ENCODE data around the gene EDEM2. TPM values are rescaled to one million over a fixed set of nuclear protein-coding genes. Genes with fewer than 3 reads are reported as not detected.
A peak's percentile ranks its signal among the peaks of the same experiment; 100 is the strongest.

EDEM2 gene
- total and polyA plus RNA-seq, 2 of the 13 experiments (the other 11 are each of a cell fraction or from before 2014, with no cell fraction given), result 33.1 to 46.9 TPM

DNA sequence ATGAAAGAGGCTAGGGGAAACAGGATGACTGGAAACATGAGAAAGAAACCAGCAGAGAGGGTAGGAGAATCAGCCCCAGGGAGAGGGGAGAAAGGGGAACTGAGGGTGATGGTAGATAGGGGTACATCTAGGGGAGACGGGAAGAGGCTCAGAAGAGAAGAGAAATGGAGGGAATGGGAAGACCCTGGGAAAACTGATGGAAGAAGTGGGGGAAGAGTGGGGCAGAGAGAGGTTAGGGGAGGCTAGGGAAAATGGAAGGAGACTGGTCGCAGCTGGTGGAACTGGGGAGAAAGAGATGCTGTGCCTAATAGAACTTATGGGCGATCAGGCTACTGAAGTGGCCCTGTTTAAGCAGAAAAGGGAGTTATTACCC is 25.3 kb upstream of the EDEM2 start:
- CTCF ChIA-PET (ENCODE audit: low intra/inter-chr PET ratio, low total read pairs), result no interaction called here
- DNase-seq (ENCODE audit: low spot score) (no peak), FAIRE-seq (no peak), ATAC-seq (no peak)
- Histone ChIP-seq H3K4me3 (replicated peaks in 1 of 3; ENCODE audit: insufficient read depth in 1 of 3, low read depth in 2 of 3, low read length in 3 of 3) (peak overlapping the region in 1 of 3 experiments; percentile 60; a peak in 1 of 6 replicates), H3K9me3 (ENCODE audit: low read length) (no peaks in the 10 kb centered on the region), H3K9ac (ENCODE audit: insufficient read depth, low read depth, low read length) (no peak overlapping the region; the same call in 1 of the 2 replicates), H4K20me1 (ENCODE audit: insufficient read depth, low read length) (no peaks in the 10 kb centered on the region), H3K79me2 (ENCODE audit: insufficient read depth, low read length) (no peaks in the 10 kb centered on the region), H3K4me2 (ENCODE audit: low read depth, low read length) (peak overlapping the region; percentile 69), H3K36me3 (replicated peaks in 1 of 2; ENCODE audit: control insufficient read depth in 1 of 2, insufficient read depth in 2 of 2, low read length in 2 of 2) (no peaks in the 10 kb centered on the region), H3K27ac (ENCODE audit: extremely low read length, insufficient read depth, low read length) (no peak overlapping the region), H2AFZ (ENCODE audit: low read length) (peak overlapping the region; percentile 72), H3K4me1 (ENCODE audit: insufficient read depth, low read length) (peaks cover 38% of the 10 kb centered on the region), H3K27me3 (ENCODE audit: control insufficient read depth in 1 of 2, insufficient read depth in 2 of 2, low read length in 2 of 2) (no peaks in the 10 kb centered on the region; a peak in 1 of 5 replicates)
- 81% methylated on average over 3 of the region's 3 CpGs for WGBS (ENCODE audit: low lambda C conversion rate)
- TF ChIP-seq, protein P1, sequence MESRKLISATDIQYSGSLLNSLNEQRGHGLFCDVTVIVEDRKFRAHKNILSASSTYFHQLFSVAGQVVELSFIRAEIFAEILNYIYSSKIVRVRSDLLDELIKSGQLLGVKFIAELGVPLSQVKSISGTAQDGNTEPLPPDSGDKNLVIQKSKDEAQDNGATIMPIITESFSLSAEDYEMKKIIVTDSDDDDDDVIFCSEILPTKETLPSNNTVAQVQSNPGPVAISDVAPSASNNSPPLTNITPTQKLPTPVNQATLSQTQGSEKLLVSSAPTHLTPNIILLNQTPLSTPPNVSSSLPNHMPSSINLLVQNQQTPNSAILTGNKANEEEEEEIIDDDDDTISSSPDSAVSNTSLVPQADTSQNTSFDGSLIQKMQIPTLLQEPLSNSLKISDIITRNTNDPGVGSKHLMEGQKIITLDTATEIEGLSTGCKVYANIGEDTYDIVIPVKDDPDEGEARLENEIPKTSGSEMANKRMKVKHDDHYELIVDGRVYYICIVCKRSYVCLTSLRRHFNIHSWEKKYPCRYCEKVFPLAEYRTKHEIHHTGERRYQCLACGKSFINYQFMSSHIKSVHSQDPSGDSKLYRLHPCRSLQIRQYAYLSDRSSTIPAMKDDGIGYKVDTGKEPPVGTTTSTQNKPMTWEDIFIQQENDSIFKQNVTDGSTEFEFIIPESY (CRISPR knock-in tag; IDR thresholded peaks at IDR 0.05), result no peak
- TF ChIP-seq HNRNPK (IDR thresholded peaks at IDR 0.05; ENCODE audit: low read depth, low read length, poor library complexity, severe bottlenecking), result peak; percentile 80
- POLR2A ChIA-PET, result no interaction called here
- intact Hi-C loops (cut with micrococcal nuclease; ENCODE audit: unreplicated experiment), result no loop called here
- in situ Hi-C loops (cut with HindIII; ENCODE audit: extremely low pct_ligation_motif_present, low pct_unique_long_range_greater_than_20kb), result no loop called here
- no TSS peak for BruUV-seq (replicated peaks)

DNA sequence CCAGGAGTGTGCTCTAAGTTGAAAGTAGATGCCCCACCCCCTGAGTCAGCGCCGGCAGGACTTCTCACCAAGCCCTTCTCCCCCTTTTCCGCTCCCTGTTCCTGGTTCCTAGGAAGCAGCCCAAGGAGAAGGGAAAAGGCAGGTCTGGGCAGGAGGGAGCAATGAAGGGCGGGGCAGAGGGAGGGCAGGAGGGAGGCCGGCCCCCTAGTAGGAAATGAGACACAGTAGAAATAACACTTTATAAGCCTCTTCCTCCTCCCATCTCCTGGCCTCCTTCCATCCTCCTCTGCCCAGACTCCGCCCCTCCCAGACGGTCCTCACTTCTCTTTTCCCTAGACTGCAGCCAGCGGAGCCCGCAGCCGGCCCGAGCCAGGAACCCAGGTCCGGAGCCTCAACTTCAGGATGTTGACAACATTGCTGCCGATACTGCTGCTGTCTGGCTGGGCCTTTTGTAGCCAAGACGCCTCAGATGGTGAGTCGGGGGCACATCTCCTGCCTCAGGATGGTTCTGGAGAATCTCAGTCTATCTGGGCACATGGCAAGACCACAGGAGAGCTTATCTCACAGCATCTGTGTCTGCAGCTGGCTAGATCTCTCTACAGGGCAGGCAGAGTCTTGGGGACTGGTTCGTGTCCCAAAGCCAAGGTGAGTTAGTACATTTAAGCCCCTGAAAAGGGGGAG is 24.8 kb upstream of the EDEM2 start, which contains the start of gene PROCR:
Gene PROCR, plus strand, starts transcription at position 320 of the 681 bp plus-strand sequence. Its CDS starts 83 bp downstream, at position 403.
- no peak within 1 kb of the TSS for H3K27ac ChIP-seq (ENCODE audit: extremely low read length, insufficient read depth, low read length)
- ChIA-PET POLR2A (no interaction called here), CTCF (ENCODE audit: low intra/inter-chr PET ratio, low total read pairs) (no interaction called here)
- no peaks in the 10 kb centered on the region; a peak in 1 of 5 replicates for H3K27me3 ChIP-seq (ENCODE audit: control insufficient read depth in 1 of 2, insufficient read depth in 2 of 2, low read length in 2 of 2)
- peak within 1 kb of the TSS; percentile 72 for H2AFZ ChIP-seq (ENCODE audit: low read length)
- in situ Hi-C loops (cut with HindIII; ENCODE audit: extremely low pct_ligation_motif_present, low pct_unique_long_range_greater_than_20kb) (no loop called here), intact Hi-C loops (cut with micrococcal nuclease; ENCODE audit: unreplicated experiment) (no loop called here)
- no peaks in the 10 kb centered on the region for H3K79me2 ChIP-seq (ENCODE audit: insufficient read depth, low read length)
- WGBS (ENCODE audit: low lambda C conversion rate), result 43% methylated on average over 16 of the region's 16 CpGs
- H4K20me1 ChIP-seq (ENCODE audit: insufficient read depth, low read length), result no peaks in the 10 kb centered on the region
- no peak for FAIRE-seq
- no peaks in the 10 kb centered on the region for H3K9me3 ChIP-seq (ENCODE audit: low read length)
- no peak for DNase-seq (ENCODE audit: low spot score)
- ATAC-seq, result peak; percentile 7; the same call in 1 of the 3 replicates
- H3K4me2 ChIP-seq (ENCODE audit: low read depth, low read length), result peak within 1 kb of the TSS; percentile 69
- peak within 1 kb of the TSS; percentile 14 to 60 (median 39); a peak in 5 of 6 replicates for H3K4me3 ChIP-seq (replicated peaks in 1 of 3; ENCODE audit: insufficient read depth in 1 of 3, low read depth in 2 of 3, low read length in 3 of 3)
- H3K4me1 ChIP-seq (ENCODE audit: insufficient read depth, low read length), result peaks cover 43% of the 10 kb centered on the region
- no peak within 1 kb of the TSS; the same call in 1 of the 2 replicates for H3K9ac ChIP-seq (ENCODE audit: insufficient read depth, low read depth, low read length)
- no peaks in the 10 kb centered on the region for H3K36me3 ChIP-seq (replicated peaks in 1 of 2; ENCODE audit: control insufficient read depth in 1 of 2, insufficient read depth in 2 of 2, low read length in 2 of 2)
- BruUV-seq (replicated peaks), result no TSS peak
- TF ChIP-seq, protein P2, sequence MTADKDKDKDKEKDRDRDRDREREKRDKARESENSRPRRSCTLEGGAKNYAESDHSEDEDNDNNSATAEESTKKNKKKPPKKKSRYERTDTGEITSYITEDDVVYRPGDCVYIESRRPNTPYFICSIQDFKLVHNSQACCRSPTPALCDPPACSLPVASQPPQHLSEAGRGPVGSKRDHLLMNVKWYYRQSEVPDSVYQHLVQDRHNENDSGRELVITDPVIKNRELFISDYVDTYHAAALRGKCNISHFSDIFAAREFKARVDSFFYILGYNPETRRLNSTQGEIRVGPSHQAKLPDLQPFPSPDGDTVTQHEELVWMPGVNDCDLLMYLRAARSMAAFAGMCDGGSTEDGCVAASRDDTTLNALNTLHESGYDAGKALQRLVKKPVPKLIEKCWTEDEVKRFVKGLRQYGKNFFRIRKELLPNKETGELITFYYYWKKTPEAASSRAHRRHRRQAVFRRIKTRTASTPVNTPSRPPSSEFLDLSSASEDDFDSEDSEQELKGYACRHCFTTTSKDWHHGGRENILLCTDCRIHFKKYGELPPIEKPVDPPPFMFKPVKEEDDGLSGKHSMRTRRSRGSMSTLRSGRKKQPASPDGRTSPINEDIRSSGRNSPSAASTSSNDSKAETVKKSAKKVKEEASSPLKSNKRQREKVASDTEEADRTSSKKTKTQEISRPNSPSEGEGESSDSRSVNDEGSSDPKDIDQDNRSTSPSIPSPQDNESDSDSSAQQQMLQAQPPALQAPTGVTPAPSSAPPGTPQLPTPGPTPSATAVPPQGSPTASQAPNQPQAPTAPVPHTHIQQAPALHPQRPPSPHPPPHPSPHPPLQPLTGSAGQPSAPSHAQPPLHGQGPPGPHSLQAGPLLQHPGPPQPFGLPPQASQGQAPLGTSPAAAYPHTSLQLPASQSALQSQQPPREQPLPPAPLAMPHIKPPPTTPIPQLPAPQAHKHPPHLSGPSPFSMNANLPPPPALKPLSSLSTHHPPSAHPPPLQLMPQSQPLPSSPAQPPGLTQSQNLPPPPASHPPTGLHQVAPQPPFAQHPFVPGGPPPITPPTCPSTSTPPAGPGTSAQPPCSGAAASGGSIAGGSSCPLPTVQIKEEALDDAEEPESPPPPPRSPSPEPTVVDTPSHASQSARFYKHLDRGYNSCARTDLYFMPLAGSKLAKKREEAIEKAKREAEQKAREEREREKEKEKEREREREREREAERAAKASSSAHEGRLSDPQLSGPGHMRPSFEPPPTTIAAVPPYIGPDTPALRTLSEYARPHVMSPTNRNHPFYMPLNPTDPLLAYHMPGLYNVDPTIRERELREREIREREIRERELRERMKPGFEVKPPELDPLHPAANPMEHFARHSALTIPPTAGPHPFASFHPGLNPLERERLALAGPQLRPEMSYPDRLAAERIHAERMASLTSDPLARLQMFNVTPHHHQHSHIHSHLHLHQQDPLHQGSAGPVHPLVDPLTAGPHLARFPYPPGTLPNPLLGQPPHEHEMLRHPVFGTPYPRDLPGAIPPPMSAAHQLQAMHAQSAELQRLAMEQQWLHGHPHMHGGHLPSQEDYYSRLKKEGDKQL (CRISPR knock-in tag; IDR thresholded peaks at IDR 0.05; ENCODE audit: low read depth), result no peak
- TF ChIP-seq, protein P3, sequence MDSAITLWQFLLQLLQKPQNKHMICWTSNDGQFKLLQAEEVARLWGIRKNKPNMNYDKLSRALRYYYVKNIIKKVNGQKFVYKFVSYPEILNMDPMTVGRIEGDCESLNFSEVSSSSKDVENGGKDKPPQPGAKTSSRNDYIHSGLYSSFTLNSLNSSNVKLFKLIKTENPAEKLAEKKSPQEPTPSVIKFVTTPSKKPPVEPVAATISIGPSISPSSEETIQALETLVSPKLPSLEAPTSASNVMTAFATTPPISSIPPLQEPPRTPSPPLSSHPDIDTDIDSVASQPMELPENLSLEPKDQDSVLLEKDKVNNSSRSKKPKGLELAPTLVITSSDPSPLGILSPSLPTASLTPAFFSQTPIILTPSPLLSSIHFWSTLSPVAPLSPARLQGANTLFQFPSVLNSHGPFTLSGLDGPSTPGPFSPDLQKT (CRISPR knock-in tag; IDR thresholded peaks at IDR 0.05; ENCODE audit: borderline replicate concordance), result no peak
- no peak for TF ChIP-seq SMAD1 (CRISPR knock-in tag; IDR thresholded peaks at IDR 0.05; ENCODE audit: borderline replicate concordance, low read depth)

Measured in HepG2 (cell line).